GM23338 (cell line): Measurements from ENCODE around the gene E4F1.

Experiments
- CTCF ChIP-seq, 2 experiments: fragments of 200-600 bp in 1 of 2; sonication (generic) in 1 of 2; conservative IDR thresholded peaks; 2 replicates each; pipeline versions ENCODE4 v1.5.1 to v1.6.1; 2016 to 2017; ENCODE audit warnings: antibody characterized with exemption in 2 of 2, low read depth in 2 of 2, mild to moderate bottlenecking in 2 of 2, moderate library complexity in 1 of 2
- EZH2 ChIP-seq: fragments of 200-600 bp; sonication (generic); IDR thresholded peaks from one replicate; pipeline ENCODE4 v1.8.0; 2017; ENCODE audit warnings: antibody characterized with exemption, mild to moderate bottlenecking, low read depth; ENCODE audit not compliant: unreplicated experiment
- EZH2phosphoT487 ChIP-seq: fragments of 200-600 bp; sonication (generic); IDR thresholded peaks from one replicate; pipeline ENCODE4 v1.8.1; 2018; ENCODE audit warnings: antibody characterized with exemption; ENCODE audit not compliant: unreplicated experiment
- POLR2AphosphoS5 ChIP-seq: IDR thresholded peaks from 2 replicates; pipeline ENCODE4 v1.6.1; 2016; ENCODE audit warnings: antibody characterized with exemption, low read depth

- TF ChIP-seq CTCF (conservative IDR thresholded peaks at IDR 0.05; ENCODE audit: low read depth in 2 of 2) (no peak), EZH2phosphoT487 (no peak), EZH2 (no peak), POLR2AphosphoS5 (no peak)
Observed at GRCh38 chr16:2233046-2233775, 9.8 kb downstream of the E4F1 start.
